ENCODE results near the gene TRIM14.
"Not testable (repeated sequence)": the region's sequence is repeated elsewhere in the genome, so short reads cannot be mapped to it uniquely, and the experiment has no call there.

TRIM14 gene

GRCh38 chr9:98142182-98142907, 23.3 kb upstream of the TRIM14 start:
- no peak for DNase-seq (ENCODE audit: low read depth in 2 of 2)

DNA sequence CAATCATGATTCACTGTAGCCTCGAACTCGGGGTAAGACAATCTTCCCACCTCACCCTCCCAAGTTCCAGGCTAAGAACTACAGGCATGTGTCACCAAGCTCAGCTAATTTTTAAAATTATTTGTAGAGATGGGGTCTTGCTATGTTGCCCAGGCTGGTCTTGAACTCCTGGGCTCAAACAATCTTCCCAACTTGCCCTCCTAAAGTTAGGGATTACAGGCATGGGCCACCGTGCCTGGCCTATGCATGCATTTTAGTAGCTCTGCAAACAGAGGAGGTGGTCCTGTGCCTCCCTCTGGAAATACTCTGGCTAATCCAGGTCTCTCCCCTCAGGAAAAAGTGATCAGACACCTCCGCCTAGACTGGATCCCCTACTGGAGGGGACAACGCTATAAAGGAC, 21.5 kb upstream of the TRIM14 start:
- DNase-seq (ENCODE audit: low read depth in 2 of 2) = no peak

DNA sequence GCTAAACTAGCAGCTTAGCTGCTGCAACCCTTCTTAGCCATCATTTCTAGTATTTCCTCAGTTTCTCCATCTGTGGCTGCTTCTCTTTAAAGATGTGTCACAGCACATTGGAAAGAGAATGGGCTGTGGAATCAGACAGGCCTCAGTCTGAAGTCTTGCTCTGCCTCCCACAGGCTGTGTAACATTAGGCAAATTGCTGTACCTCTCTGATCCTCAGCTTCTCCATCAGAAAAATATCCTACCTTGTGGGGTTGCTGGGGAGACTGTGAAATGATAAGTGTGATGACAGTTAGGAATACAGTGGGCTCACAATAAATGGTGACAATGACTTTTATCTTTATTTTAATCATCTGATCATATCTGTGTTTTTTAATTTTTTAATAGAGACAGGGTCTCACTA, 17.5 kb upstream of the TRIM14 start:
- DNase-seq (ENCODE audit: low read depth in 2 of 2) = no peak

- DNase-seq (ENCODE audit: low read depth in 2 of 2) = no peak
These were observed 16.9 kb upstream of the TRIM14 start for GRCh38 chr9:98135938-98136337.

- DNase-seq (ENCODE audit: low read depth in 2 of 2) = no peak
These were observed 16.5 kb upstream of the TRIM14 start for GRCh38 chr9:98135558-98135934.

DNA sequence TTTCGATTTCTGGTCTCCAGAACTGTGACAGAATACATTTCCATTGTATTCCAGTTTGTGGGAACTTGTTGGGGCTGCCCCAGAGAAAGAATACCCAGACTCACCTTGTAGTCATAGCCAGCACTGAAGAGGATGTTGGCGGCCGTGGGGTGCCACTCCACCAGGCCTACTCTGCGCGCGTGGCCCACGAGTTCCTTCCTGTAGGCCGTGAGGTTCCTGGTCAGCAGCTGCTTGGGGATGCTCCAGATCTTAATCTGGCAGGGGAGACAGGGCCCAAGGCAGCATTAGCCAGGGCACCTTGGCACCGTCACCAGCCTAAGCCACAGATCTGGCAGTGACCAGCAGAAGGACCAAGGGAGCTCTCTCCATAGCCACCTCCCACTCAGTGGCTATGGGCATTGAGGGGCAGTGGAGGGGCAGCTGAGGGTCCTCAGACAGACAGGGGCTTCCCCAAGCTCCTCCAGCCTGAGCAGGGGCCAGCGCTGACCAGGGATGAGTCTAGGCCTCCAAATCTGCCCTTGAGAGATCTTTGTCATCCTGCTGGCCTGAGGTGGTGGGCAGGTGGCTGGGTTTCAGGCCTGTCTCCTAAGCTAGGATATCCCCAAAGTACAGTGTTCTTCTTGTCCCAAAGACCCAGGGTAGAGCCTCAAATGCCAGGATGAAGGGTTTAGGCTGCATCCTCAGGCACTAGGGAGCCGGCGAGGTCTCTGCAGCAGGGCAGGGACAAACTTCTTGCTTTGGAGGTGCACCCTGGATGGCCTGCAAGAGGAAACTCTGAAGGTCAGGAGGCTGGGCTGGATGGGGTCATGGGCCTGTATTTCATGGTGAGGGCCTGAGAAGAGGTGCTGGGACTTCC, 15.9 kb upstream of the TRIM14 start:
- no peak for DNase-seq (ENCODE audit: low read depth in 2 of 2)

DNA sequence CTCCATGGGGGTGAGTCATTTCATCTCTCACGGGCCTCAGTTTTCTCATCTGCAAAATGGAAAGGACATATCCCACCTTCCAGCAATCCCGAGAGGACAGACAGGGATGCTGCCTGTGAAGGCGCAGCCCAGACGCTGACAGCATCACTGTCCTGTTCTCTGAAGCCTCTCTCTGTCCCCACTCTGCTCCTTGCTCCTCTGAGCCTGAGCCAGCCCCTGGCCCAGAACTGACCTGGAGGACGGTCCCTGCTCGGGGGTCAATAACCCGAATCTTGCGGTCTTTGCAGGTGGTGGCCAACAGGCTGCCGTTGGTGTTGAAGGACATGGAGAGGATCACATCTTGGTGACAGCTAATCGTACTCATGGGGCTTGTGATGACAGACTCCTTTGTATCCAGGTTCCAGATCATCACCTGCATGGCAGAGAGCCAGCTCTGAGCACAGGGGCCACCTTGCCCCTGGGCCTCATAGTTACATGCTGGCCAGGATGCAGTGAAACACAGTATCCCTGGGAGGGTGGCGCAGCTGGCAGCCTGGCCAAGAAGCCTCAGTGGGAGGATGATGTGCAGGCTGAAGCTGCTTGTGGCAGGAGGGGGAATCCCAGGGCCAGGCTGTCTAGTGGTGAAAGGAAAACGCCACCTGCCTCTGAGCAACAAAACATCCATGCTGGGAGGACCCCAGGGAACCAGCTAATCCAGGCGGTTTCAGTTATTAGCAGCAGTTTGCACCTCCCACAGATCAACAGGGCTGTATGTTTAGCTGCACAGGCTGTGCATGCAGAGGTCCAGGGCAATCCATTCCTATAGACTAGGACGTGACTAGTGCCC, 14.0 kb upstream of the TRIM14 start:
- DNase-seq (ENCODE audit: low read depth in 2 of 2) = no peak

GRCh38 chr9:98132158-98132557, 13.1 kb upstream of the TRIM14 start:
- no peak for DNase-seq (ENCODE audit: low read depth in 2 of 2)

DNA sequence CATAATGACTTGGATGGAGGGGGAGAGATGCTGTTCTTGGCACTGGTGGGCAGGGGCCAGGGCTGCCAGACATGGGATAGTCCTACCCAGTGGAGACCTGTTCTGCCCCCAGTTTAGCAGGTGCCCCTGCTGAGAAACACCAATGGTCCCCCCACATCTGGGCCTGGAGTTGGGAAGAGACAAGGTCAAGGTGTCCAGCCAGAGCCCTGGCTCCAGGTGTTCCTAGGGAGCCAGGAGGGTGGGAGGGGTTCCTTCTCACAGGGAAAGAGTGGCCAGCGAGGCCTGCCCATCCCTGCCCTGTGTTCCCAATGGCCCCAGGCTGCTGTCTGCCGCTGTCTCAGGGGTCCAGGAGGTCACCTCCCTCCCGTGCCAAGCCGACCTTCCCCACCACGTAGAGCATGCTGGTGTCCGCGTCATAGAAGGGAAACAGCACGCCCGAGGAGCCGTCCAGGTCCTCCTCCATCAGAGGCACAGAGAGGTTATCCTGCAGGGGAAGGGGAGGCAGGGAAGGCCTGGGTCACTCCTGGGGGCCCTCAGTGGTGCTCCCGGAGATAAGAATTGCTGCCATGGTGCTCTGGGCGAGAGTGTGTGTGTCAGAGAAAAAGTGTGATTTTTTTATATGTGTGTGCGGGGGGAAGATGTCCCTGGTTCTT, 11.7 kb upstream of the TRIM14 start:
- DNase-seq (ENCODE audit: low read depth in 2 of 2) = no peak

- DNase-seq (ENCODE audit: low read depth in 2 of 2) = not testable (repeated sequence)
These were observed 11.0 kb upstream of the TRIM14 start for GRCh38 chr9:98130060-98130459.

DNA sequence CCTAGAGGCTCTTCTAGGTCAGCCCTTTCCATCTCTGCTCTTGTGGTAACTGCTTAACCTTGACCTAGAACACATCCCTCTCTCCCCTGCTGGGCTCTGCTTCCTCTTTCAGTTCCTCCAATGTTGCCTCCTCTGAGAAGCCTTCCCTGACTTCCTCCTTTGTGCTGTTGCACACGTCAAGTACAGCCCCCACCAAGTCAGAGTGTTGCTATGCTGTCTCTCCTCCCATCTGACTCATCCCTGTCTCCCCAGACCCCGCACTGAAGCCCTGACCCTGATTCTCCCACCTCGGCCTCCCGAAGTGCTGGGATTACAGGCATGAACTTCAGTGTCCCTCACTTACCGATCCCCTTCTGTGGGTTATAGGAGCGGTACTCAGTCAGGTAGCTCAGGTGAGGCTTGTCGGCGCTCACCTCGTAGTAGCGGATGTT, 10.4 kb upstream of the TRIM14 start:
- no peak for DNase-seq (ENCODE audit: low read depth in 2 of 2)

- no peak for DNase-seq (ENCODE audit: low read depth in 2 of 2)
These were observed 9.3 kb upstream of the TRIM14 start for GRCh38 chr9:98128316-98128715.

GRCh38 chr9:98127226-98127625, 8.2 kb upstream of the TRIM14 start:
- DNase-seq (ENCODE audit: low read depth in 2 of 2) = no peak

DNA sequence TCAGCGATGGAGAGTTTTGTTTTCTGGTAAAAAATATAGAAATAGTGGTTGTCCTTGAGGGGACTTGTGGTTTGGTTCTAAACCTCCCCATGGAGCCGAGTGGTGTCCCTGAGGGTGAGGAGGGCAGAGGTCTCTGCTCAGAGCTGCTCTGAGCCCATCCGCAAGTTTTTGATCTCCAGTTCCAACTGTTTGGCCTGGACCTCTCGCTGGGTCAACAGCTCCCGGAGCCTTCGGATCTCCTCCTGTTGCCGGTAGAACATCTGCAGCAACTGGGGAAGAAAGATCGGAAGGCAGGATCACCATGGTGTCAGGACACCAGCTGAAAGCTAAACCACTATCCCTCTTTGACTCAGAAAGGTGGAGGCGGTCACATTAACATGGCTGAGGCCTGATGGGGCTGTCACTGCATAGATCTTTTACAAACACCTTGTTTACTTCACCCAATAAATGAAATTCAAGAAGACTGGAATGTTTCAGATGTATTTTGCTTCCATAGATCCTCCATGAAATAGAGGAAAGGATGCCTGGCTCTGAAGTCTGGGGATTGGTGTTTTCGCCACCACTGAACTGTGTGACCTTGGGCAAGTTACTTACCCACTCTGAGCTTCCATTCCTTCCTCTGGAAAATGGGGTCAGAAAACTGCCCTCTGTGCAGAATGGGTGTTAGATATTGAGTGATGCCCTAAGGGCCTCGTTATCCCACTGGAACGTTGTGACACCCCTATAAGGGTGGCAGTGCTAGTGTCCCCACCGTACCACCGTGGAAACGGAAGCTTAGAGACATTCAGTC, 5.8 kb upstream of the TRIM14 start:
- DNase-seq (ENCODE audit: low read depth in 2 of 2) = no peak

DNA sequence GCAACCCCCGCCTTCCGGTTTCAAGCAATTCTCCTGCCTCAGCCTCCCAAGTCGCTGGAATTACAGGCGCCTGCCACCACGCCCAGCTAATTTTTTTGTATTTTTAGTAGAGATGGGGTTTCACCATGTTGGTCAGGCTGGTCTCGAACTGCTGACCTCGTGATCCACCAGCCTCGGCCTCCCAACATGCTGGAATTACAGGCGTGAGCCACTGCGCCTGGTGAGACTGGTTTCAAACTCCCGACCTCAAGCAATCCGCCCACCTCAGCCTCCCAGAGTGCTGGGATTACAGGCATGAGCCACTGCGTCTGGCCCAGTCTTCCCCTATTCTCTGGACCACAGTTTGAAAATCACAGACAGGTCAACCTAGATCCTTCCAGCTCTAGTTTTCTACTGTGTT, 5.1 kb upstream of the TRIM14 start:
- DNase-seq (ENCODE audit: low read depth in 2 of 2) = not testable (repeated sequence)

DNA sequence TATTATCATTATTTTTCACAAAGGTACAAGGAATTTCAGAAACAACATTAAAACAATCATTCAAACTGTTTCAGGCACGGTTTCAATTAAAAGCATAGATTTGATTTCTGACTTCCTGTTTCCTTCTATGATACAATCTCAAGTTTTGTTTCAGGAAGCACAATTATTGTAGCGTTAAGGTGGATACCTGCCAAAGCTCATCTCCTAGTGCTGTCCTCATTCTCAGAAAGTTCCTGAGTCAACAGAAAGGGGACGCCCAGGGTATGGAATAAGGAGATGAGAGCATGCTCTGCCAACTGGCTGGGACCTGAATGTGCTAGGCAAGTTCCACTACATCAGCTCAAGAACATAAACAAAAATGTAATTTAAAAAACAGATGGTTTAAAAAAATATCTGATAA, 2.0 kb upstream of the TRIM14 start:
- no peak for DNase-seq (ENCODE audit: low read depth in 2 of 2)

DNA sequence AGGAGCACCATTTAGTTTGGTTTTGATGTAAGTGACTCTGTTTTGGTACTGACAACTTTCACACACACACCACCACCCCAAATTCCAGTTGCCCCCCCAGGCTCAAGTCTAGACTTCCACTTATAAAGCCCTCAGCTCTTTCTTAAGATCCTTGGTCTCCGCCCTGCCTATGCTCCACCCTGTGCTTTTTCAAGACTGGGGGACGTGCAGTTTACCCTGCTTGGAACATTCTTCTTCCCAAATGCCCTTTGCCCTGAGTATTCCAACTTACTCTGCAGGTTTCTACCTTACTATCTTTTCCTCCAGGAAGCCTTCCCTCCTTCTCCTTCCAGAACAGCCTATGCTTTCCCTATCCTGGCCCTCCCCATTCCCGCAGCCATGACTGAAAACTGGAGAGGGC, 1.5 kb upstream of the TRIM14 start:
- DNase-seq (ENCODE audit: low read depth in 2 of 2) = no peak

DNA sequence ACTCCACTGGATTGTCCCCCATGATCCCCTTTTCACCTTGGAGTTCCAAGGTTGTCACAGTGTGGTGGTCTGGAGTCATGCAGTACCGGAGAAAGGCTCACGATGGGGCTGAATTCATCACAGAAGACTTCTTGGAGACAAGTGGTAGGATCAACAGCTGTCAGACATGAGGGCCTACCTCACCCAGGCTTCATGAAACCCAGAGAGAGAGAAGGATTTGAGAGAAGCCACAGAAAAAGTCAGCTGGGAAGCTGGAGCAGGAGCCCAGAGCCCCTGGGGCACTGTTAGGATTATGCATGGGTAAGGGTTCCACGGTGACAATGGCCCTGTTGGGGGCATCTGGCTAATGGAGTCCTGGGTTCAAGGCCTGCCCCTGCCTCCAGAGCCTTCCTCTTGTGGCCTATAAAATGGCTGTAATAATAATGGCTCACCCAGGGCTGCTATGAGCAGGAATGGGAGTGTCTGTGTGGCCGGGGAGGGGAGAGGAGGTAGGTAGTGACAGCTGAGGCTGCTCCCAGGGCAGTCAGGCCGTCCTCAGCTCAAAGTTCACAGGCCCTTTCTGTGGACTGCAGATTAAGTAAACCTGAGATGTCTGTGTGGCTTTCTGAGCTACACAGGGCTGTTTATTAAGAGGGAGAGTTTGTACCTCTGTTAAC, 910 bp downstream of the TRIM14 start:
- DNase-seq (ENCODE audit: low read depth in 2 of 2) = no peak

GRCh38 chr9:98117097-98117496, 1.9 kb downstream of the TRIM14 start:
- not testable (repeated sequence) for DNase-seq (ENCODE audit: low read depth in 2 of 2)

- no peak for DNase-seq (ENCODE audit: low read depth in 2 of 2)
These were observed 10.0 kb downstream of the TRIM14 start for GRCh38 chr9:98109052-98109451.

All from stimulated activated CD4-positive, alpha-beta T cell treated with anti-CD3 and anti-CD28 coated beads, Interleukin-1b, Interleukin-23, amount 100 ng/mL, for 4 hours (primary cell).